HG03108 (cell line): ENCODE data around the gene FADS1.

ENCODE experiments used
- ATAC-seq: cut with Tn5 transposase; IDR thresholded peaks from one replicate; pipeline ENCODE4 v1.9.1; 2021; ENCODE audit warnings: moderate library complexity; ENCODE audit not compliant: unreplicated experiment

The FADS1 gene

DNA sequence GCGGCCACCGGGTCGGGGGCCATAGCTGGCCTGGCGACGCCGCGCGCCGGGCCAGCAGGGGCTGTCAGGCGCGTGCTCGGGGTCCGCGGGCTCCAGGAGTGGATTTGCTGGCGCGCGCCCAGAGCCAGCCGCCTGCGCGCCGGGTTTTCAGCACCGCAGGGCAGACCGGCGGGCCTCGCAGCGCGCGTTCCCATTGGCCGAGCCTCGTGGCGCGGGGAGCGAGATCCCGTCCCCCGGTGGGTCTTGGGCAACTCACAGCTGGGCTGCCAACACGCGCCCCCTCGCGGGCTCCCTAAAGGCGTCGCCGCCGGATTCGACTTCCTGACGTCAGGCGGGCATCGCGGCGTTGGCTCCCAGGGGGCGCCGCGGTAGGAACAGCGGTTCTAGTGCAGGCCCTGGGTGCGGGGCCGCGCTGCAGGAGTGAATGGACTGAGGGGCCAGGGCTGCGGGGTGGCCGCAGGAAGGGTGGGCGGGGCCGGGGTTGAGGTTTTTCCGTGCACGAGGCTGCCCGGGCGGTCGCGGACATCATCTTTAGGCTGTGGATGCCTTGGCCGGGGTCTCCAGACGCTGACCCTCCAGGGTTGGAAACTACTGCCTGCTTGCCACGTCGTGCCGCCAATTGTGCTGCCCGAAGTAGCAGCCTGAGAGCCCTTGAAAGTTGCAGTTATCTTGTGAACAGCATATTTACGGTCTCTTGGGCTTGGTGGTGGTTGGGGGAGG, at the start of gene FADS1:
Gene FADS1 (minus strand): TSS at position 268 of the 720 bp plus-strand sequence. CDS start 74 bp downstream, at position 194.
- peak; percentile 50 for ATAC-seq

- ATAC-seq = no peak
These were observed 49.6 kb upstream of the FADS1 start for GRCh38 chr11:61866231-61866957.

- no peak for ATAC-seq
These were observed 48.3 kb upstream of the FADS1 start for GRCh38 chr11:61864814-61865775.

GRCh38 chr11:61863548-61864081, 46.8 kb upstream of the FADS1 start:
- ATAC-seq = no peak

DNA sequence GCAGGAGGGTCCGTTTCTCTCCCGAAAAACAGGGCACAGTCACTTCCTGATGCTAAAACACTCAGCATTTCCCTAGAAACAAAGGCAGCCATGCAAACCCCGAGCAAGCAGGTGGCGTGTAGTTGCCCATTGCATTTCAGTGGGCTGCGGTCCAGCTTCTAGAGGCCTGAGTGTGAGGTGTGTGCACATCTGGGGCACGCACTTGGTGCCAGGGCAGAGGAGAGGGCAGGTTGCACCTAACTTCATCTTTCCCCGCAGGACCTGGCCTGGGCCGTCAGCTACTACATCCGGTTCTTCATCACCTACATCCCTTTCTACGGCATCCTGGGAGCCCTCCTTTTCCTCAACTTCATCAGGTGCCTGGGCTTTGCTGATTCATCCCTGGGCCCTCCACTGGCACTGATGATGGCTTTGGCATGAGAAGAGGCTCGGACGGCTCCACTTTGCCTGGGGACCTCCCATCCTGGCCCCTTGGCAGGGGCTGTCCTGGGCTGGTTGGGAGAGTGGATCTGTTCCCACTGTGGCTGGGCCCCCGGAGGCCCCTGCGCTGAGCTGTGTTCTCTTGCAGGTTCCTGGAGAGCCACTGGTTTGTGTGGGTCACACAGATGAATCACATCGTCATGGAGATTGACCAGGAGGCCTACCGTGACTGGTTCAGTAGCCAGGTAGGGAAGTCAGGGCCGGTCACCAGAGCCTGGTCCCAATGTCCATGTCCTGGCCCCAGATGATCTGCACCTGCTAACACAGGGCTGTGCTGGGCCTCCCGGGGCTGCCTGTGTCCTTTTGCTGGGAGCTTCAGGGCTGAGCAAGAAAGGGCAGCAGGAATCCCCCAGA, 46.1 kb upstream of the FADS1 start:
- ATAC-seq = no peak

- ATAC-seq = no peak
These were observed 44.8 kb upstream of the FADS1 start for GRCh38 chr11:61861634-61862033.

GRCh38 chr11:61860054-61860903, 43.5 kb upstream of the FADS1 start:
- ATAC-seq = no peak

- ATAC-seq = no peak
These were observed 39.3 kb upstream of the FADS1 start for GRCh38 chr11:61855939-61856680.

DNA sequence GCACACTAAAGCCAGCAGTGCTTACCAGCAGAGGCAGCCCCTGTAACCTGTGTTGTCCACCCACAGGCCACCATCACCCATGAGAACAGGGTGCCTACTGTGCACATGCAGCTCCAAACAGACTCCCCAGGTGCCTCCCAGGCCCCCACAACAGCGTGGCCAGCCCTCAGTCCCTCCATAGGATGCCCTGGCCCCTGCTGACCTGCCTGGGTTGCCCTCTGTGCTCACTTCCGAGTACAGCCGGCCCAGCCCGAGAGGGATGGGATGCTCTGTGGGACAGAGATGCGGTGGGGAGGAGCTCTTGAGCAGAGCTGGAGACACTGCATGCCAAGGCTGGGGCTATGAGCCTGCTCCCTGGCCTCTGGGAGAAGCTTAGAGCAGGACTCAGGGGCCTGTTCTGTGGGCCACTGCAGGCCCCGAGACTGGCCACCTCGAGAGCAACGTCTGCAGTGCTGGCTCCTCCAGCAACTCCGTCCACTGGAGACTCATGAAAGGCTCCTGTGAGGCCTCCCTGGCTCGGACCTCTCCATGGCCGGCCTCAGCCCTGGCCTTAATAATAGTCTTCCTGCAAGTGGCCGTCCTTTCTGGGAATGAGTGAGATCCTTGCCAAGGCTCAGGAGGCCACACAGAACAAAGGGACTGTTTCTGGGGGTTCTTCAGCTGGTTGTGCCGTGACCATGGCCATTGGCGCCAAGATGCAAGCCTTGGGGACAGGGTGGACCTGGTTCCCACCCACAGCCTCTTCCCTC, 38.3 kb upstream of the FADS1 start:
- no peak for ATAC-seq

GRCh38 chr11:61854206-61854895, 37.5 kb upstream of the FADS1 start:
- ATAC-seq = no peak

GRCh38 chr11:61853698-61854169, 36.9 kb upstream of the FADS1 start:
- no peak for ATAC-seq

DNA sequence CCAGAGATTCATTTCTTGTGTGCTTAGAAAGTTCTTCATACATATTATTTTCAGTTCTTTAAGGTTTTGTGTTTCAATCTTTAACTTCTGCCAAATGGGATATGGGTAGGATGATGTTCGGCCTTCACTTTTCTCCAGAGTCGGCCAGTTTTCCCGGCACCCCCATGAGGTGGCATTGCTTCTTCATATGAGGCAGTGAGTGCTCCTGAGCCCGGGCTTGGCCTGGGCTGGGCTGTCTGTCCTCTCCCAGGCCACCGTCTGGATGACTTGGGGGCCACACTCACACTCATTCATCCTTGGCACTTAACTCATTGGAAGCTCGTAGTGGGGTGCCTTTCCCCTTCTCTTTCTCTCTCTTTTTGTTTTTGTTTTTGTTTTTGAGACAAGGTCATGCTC, 35.1 kb upstream of the FADS1 start:
- ATAC-seq = no peak

- ATAC-seq = no peak
These were observed 34.5 kb upstream of the FADS1 start for GRCh38 chr11:61851113-61851899.

GRCh38 chr11:61850687-61851086, 33.9 kb upstream of the FADS1 start:
- no peak for ATAC-seq

DNA sequence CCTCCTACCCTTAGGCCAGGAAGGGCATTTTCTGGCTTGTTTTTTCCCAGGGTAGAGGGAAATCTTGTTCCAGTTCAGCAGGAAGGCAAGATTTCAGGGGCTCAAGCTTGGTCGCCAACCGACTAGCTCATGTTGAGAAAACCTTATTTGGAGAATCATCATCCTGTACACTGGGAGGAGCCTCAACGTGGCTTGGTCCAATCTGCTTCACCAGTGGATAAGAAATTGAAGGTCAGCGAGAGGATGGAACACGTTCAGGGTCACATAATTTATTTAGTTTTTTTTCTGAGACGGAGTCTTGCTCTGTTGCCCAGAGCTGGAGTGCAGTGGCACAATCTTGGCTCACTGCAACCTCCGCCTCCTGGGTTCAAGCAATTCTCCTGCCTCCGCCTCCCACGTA, 31.8 kb upstream of the FADS1 start:
- no peak for ATAC-seq

GRCh38 chr11:61847914-61848581, 31.2 kb upstream of the FADS1 start:
- no peak for ATAC-seq
